ENCODE measurements around the gene USP36. TPM values are rescaled to one million over a fixed set of nuclear protein-coding genes. Genes with fewer than 3 reads are reported as not detected.

Gene USP36
- total RNA-seq, 2 experiments from 2014 or later, result 47.2 to 144 TPM

GRCh38 chr17:78844301-78845005, 3.8 kb upstream of the USP36 start:
- TF ChIP-seq, protein P1, sequence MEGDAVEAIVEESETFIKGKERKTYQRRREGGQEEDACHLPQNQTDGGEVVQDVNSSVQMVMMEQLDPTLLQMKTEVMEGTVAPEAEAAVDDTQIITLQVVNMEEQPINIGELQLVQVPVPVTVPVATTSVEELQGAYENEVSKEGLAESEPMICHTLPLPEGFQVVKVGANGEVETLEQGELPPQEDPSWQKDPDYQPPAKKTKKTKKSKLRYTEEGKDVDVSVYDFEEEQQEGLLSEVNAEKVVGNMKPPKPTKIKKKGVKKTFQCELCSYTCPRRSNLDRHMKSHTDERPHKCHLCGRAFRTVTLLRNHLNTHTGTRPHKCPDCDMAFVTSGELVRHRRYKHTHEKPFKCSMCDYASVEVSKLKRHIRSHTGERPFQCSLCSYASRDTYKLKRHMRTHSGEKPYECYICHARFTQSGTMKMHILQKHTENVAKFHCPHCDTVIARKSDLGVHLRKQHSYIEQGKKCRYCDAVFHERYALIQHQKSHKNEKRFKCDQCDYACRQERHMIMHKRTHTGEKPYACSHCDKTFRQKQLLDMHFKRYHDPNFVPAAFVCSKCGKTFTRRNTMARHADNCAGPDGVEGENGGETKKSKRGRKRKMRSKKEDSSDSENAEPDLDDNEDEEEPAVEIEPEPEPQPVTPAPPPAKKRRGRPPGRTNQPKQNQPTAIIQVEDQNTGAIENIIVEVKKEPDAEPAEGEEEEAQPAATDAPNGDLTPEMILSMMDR (conservative IDR thresholded peaks at IDR 0.05; ENCODE audit: low read length), result no peak
- no peak for TF ChIP-seq EZH2phosphoT487 (IDR thresholded peaks at IDR 0.05; ENCODE audit: borderline replicate concordance, low read depth, low read length)
- H4K20me1 ChIP-seq (ENCODE audit: insufficient read depth, low read length), result peaks cover 3% of the 10 kb centered on the region; the same call in 1 of the 2 replicates
- H3K27ac ChIP-seq (ENCODE audit: low read depth, low read length, poor library complexity, severe bottlenecking), result no peak overlapping the region
- no peak for DNase-seq (ENCODE audit: low spot score)
- intact Hi-C loops (cut with micrococcal nuclease; ENCODE audit: unreplicated experiment), result loop anchor here (5.0 kb wide), 1 partner anchor 347 kb away; no protein-coding TSS in a partner anchor
- no peak overlapping the region for H2AFZ ChIP-seq (ENCODE audit: low read length)
- H3K9me2 ChIP-seq (ENCODE audit: insufficient read depth, low read length), result no peaks in the 10 kb centered on the region
- no TSS peak for BruUV-seq (replicated peaks)
- no peak overlapping the region for H3K4me3 ChIP-seq (ENCODE audit: low read depth, low read length, poor library complexity, severe bottlenecking)
- peaks cover 16% of the 10 kb centered on the region for H3K4me1 ChIP-seq (ENCODE audit: insufficient read depth, low read length, poor library complexity, severe bottlenecking)
- no peaks in the 10 kb centered on the region for H3K36me3 ChIP-seq (ENCODE audit: insufficient read depth, low read length)
- ChIA-PET CTCF (ENCODE audit: unreplicated experiment) (no interaction called here), POLR2A (no interaction called here)
- H3K4me2 ChIP-seq (ENCODE audit: low read length), result no peak overlapping the region
- no peaks in the 10 kb centered on the region for H3K9me3 ChIP-seq (ENCODE audit: low read length)
- peaks cover 10% of the 10 kb centered on the region for H3K79me2 ChIP-seq (ENCODE audit: insufficient read depth, low read depth, low read length)

- TF ChIP-seq, protein P1 (conservative IDR thresholded peaks at IDR 0.05; ENCODE audit: low read length), result peak; percentile 94
- no peak for TF ChIP-seq EZH2phosphoT487 (IDR thresholded peaks at IDR 0.05; ENCODE audit: borderline replicate concordance, low read depth, low read length)
- Histone ChIP-seq H3K36me3 (ENCODE audit: insufficient read depth, low read length) (peaks cover 9% of the 10 kb centered on the region; the same call in 1 of the 2 replicates), H3K4me3 (ENCODE audit: low read depth, low read length, poor library complexity, severe bottlenecking) (peak overlapping the region; percentile 1), H3K9me3 (ENCODE audit: low read length) (no peaks in the 10 kb centered on the region), H3K79me2 (ENCODE audit: insufficient read depth, low read depth, low read length) (peaks cover 25% of the 10 kb centered on the region), H2AFZ (ENCODE audit: low read length) (peak overlapping the region; percentile 47; the same call in 1 of the 2 replicates), H4K20me1 (ENCODE audit: insufficient read depth, low read length) (peaks cover 15% of the 10 kb centered on the region; the same call in 1 of the 2 replicates), H3K4me2 (ENCODE audit: low read length) (peak overlapping the region; percentile 42), H3K9me2 (ENCODE audit: insufficient read depth, low read length) (no peaks in the 10 kb centered on the region), H3K27ac (ENCODE audit: low read depth, low read length, poor library complexity, severe bottlenecking) (no peak overlapping the region), H3K4me1 (ENCODE audit: insufficient read depth, low read length, poor library complexity, severe bottlenecking) (peaks cover 28% of the 10 kb centered on the region)
- CTCF ChIA-PET (ENCODE audit: unreplicated experiment), result no interaction called here
- intact Hi-C loops (cut with micrococcal nuclease; ENCODE audit: unreplicated experiment), result loop anchor here (5.0 kb wide), 1 partner anchor 346 kb away; no protein-coding TSS in a partner anchor
- POLR2A ChIA-PET, result no interaction called here
- DNase-seq (ENCODE audit: low spot score), result peak; percentile 83
- no TSS peak for BruUV-seq (replicated peaks)
These were observed 2.4 kb upstream of the USP36 start for GRCh38 chr17:78842881-78843565.

DNA sequence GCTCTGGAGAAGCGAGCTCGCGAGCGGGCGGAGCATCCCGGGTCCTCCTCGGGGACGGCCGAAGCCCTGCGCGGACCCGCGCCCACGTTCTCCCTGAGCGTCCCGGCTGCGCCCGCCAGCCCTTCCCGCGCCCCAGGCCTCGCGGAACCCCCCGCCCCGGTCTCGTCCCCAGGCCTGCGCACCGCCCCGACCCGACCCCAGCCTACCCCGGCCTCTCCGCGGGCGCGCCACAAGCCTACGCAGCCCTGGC, 159 bp downstream of the USP36 start:
- POLR2A ChIA-PET, result no interaction called here
- peak overlapping the region; percentile 58 for H3K27ac ChIP-seq (ENCODE audit: low read depth, low read length, poor library complexity, severe bottlenecking)
- peaks cover 22% of the 10 kb centered on the region; the same call in 1 of the 2 replicates for H4K20me1 ChIP-seq (ENCODE audit: insufficient read depth, low read length)
- CTCF ChIA-PET (ENCODE audit: unreplicated experiment), result no interaction called here
- H3K79me2 ChIP-seq (ENCODE audit: insufficient read depth, low read depth, low read length), result peaks cover 40% of the 10 kb centered on the region
- H3K36me3 ChIP-seq (ENCODE audit: insufficient read depth, low read length), result peaks cover 34% of the 10 kb centered on the region
- intact Hi-C loops (cut with micrococcal nuclease; ENCODE audit: unreplicated experiment), result loop anchor here (2.0 to 5.0 kb wide), 3 partner anchors 60 to 343 kb away; no protein-coding TSS in a partner anchor
- DNase-seq (ENCODE audit: low spot score), result no peak
- no peaks in the 10 kb centered on the region for H3K9me3 ChIP-seq (ENCODE audit: low read length)
- H3K9me2 ChIP-seq (ENCODE audit: insufficient read depth, low read length), result no peaks in the 10 kb centered on the region
- no TSS peak for BruUV-seq (replicated peaks)
- peak overlapping the region; percentile 89 for H3K4me2 ChIP-seq (ENCODE audit: low read length)
- H2AFZ ChIP-seq (ENCODE audit: low read length), result peak overlapping the region; percentile 3; the same call in 1 of the 2 replicates
- H3K4me1 ChIP-seq (ENCODE audit: insufficient read depth, low read length, poor library complexity, severe bottlenecking), result peaks cover 28% of the 10 kb centered on the region
- TF ChIP-seq, protein P1 (conservative IDR thresholded peaks at IDR 0.05; ENCODE audit: low read length), result no peak
- no peak for TF ChIP-seq EZH2phosphoT487 (IDR thresholded peaks at IDR 0.05; ENCODE audit: borderline replicate concordance, low read depth, low read length)
- peak overlapping the region; percentile 84 for H3K4me3 ChIP-seq (ENCODE audit: low read depth, low read length, poor library complexity, severe bottlenecking)

Measured in OCI-LY7 (cell line).